ENCODE results near the gene TPD52L1.
A peak's percentile ranks its signal among the peaks of the same experiment; 100 is the strongest.

TPD52L1 gene

GRCh38 chr6:125175466-125176048 is 22.0 kb downstream of the TPD52L1 start:
- no peak for DNase-seq (ENCODE audit: low read depth, low spot score)

DNA sequence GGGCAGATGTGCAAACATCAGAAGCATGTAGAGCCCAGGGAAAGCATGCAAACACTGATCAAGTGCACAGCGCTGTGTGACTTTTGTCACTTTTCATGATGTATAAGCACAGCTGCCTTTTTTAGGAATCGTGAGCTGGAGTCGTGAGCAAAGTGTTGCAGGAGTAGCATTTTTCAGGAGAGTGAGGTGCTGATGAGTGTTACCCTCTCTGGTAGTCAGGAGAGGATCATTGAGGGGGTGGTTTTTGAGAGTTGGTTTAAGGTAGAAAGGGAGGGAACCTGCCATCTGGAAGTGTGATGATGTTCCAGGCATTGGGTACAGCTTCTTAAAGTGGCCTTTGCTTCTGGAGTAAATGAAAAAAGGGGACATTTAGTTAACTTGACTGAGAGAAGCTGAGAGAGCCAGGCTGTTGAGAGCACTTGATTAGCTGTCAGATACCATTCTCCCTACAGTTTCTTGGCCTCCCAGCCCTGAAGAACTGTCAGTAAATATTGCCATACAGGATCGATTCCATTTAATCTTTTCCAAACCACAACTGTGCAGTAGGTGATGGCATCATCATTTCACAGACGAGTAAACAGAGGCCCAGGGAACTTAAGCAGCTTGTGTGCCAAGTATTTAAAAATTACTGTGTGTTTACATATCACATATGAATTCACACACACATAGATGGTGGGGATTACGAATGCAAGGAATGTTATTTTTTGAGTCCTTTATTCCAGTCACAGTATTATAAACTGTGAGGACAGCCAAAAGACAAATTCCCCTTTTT is 28.9 kb downstream of the TPD52L1 start:
- DNase-seq (ENCODE audit: low read depth, low spot score) = no peak

- DNase-seq (ENCODE audit: low read depth, low spot score) = no peak
Measured at GRCh38 chr6:125183391-125183790, 29.8 kb downstream of the TPD52L1 start.

- no peak for DNase-seq (ENCODE audit: low read depth, low spot score)
Measured at GRCh38 chr6:125188037-125188436, 34.5 kb downstream of the TPD52L1 start.

- no peak for DNase-seq (ENCODE audit: low read depth, low spot score)
Measured at GRCh38 chr6:125188594-125189203, 35.1 kb downstream of the TPD52L1 start.

DNA sequence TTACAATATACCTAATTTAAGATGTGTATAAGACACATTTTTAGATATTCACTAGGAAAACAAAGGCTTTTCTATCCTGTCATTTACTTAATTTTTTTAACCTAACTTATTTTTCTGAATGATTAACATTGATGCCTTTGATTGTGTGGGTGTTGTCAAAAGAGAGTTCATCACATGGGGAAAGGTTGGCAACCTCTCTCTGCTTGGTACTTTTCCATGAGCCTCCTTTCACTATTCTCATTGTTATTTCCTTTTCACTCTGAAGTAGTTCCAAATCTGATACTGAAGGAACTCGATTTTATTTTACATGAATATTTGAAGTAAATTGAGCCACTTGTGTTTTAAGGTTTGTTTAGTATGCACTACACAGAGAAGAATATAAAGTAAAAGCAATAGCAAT is 35.9 kb downstream of the TPD52L1 start:
- DNase-seq (ENCODE audit: low read depth, low spot score) = no peak

GRCh38 chr6:125190667-125191066 is 37.1 kb downstream of the TPD52L1 start:
- DNase-seq (ENCODE audit: low read depth, low spot score) = no peak

GRCh38 chr6:125191916-125192609 is 38.5 kb downstream of the TPD52L1 start:
- peak; percentile 84 for DNase-seq (ENCODE audit: low read depth, low spot score)

GRCh38 chr6:125192610-125192930 is 39.0 kb downstream of the TPD52L1 start:
- DNase-seq (ENCODE audit: low read depth, low spot score) = no peak

DNA sequence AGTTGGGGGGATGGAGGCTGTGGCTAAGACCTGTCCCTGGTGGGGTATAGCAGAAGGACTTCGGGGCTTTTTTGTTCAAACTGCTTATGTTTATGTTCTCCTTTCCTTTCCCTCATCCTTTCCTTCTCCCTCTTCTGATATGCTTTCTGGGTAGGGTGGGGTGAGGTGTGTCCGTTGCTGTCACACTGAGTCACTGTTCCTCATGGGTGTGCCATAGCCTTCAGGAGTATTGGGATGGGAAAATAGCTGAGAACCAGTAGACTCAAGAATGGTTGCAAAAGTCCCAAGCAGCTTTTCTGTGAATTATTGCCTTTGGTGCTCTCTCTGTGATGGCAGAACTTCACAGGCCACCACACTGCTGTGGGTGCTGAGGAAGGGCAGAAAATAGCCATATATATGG is 39.6 kb downstream of the TPD52L1 start:
- DNase-seq (ENCODE audit: low read depth, low spot score) = no peak

- DNase-seq (ENCODE audit: low read depth, low spot score) = no peak
Measured at GRCh38 chr6:125194941-125195340, 41.4 kb downstream of the TPD52L1 start.

DNA sequence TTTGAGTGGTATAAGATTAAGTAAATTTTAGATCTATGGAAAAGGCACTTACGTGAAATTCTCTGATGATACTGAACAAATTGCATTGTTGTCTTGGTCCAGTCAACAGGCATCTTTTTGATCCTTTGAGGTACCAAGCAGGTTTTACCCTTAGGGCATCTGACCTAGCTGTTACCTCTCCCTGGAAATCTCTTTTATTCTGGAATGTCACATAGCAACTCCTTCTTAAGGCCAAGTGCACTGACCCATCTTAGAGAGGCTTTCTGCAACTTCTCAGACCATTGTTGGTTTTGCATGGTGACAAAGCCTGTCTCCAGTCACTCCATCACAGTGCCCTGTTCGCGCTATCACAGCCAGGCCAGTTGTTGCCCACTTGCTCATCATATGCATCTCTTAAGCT is 42.0 kb downstream of the TPD52L1 start:
- DNase-seq (ENCODE audit: low read depth, low spot score) = peak; percentile 19

- no peak for DNase-seq (ENCODE audit: low read depth, low spot score)
Measured at GRCh38 chr6:125196613-125197012, 43.0 kb downstream of the TPD52L1 start.

DNA sequence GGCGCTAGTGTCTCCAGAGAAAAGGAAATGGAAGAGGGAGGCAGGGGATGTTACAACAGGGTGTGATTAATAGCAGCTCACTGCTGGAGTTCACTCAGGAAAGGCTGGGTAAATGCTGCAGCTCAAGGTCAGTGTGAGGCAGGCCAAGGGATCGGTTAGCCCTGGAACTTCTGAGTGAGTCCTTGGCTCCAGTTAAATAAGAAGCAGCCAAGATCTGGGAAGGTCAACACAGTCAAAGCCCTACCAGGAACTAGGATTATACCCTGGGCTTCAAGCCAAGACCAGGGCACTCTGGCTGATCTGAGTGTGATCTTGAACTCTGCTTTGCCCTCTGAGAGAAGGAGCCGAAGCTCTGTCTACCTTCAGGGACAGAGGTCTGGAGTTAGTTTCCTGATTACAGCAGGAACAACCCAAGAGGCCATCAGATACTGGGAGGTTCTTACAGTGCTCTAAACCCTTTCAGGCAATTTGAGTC is 44.3 kb downstream of the TPD52L1 start:
- peak; percentile 10 for DNase-seq (ENCODE audit: low read depth, low spot score)

GRCh38 chr6:125198398-125198937 is 44.9 kb downstream of the TPD52L1 start:
- no peak for DNase-seq (ENCODE audit: low read depth, low spot score)

DNA sequence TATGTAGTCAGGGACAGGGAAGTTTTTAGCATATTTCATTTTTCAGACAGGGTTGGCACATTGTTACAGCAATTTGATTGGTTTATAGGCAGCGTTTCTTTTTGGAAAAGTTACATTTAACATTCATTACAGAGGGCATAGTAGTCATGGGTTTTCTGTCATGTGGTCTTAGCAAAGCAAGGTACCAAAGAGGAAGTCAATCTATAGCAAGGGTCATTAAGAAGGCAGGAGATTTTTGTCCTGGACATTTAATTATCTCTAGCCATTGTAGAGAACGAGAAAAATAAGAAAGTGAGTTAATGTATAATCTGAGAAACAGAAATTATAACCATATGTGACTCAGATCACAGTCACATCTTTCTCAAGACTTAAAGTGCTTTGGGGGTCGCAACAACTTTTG is 47.4 kb downstream of the TPD52L1 start:
- DNase-seq (ENCODE audit: low read depth, low spot score) = no peak

- DNase-seq (ENCODE audit: low read depth, low spot score) = peak; percentile 30
Measured at GRCh38 chr6:125201961-125202729, 48.6 kb downstream of the TPD52L1 start.

DNA sequence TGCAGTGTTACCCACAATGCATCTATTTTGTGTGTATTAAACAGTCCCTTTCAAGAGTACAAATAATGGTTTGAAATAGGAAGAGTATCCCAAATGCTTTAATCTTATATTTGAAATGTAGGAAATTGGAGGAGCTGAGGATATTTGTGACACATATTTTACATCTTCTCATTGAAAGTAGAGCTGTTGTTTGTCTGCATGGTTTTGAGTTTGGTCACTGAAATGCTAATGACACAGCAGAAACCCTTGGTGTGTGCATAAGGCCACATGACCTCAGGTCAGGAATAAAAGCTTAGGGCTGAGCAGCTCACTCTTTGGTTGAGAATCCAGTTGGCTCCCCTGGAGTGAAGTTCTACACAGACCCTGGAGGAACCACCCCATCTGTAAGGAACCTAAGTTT is 49.8 kb downstream of the TPD52L1 start:
- DNase-seq (ENCODE audit: low read depth, low spot score) = peak; percentile 8

GRCh38 chr6:125205931-125206330 is 52.4 kb downstream of the TPD52L1 start:
- DNase-seq (ENCODE audit: low read depth, low spot score) = no peak

DNA sequence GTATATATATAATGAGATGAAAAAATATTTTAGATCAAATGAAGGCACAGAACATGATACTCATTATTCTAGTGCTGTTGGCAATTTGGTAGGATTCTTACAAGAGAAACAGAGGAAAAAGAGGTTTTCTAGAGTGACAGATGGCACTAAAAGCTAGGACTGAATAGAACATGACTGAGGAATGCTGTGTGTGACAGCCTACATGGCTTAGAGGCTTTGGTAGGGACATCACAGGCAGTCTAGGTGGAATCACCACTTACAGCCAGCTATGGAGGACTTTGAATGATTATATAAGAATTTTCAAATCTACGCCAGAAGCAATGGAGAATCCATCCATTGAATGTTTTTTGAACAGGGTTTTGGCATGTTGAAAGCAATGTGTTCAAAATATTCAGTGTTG is 52.8 kb downstream of the TPD52L1 start:
- no peak for DNase-seq (ENCODE audit: low read depth, low spot score)

DNA sequence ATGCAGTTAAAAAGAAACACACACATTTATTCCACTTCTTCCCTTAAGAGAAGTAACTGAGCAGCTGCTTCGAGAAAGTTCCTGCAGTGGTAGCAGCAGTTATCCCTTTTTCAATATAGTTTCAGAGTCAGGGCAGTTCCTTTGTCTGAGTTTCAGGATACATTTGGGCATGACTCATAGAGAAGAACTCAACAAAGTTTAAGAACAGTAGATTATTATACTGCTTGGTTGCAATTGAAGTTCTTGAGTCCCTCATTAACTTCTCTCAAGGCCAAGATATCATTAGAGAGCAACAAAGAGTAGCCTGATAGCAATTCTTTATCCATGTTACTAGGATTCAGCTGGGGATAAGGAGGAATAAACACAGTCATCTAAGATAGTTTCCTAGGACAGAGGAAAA is 54.4 kb downstream of the TPD52L1 start:
- DNase-seq (ENCODE audit: low read depth, low spot score) = no peak
